Stimulated activated CD4-positive, alpha-beta T cell treated with anti-CD3 and anti-CD28 coated beads, TNF-alpha, amount 100 ng/mL, for 24 hours (primary cell): ENCODE results near the gene PTPRF.

Experiments
- DNase-seq, 3 experiments: peaks; one replicate each; pipeline ENCODE4 v3.0.0-alpha.2; 2020; ENCODE audit warnings: low read depth in 3 of 3

The PTPRF gene

DNA sequence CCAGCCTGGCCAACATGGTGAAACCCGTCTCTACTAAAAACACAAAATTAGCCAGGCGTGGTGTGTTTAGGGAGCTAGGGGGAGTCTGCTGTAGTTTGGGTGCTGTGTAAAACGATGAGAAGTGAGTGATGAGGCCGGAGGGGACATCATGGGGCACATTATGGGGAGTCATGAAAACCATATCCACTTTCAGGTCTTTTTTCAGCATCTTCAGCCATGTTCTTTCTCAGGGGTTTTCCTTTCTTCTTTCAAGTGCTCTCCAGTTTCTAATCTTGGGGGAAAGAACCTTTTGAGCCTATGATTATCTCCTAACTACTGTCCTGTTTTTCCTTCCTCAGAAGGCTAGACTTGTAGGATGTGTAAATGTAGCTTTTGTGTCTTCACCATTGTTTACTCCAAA is 133.7 kb downstream of the PTPRF start:
- no peak for DNase-seq

DNA sequence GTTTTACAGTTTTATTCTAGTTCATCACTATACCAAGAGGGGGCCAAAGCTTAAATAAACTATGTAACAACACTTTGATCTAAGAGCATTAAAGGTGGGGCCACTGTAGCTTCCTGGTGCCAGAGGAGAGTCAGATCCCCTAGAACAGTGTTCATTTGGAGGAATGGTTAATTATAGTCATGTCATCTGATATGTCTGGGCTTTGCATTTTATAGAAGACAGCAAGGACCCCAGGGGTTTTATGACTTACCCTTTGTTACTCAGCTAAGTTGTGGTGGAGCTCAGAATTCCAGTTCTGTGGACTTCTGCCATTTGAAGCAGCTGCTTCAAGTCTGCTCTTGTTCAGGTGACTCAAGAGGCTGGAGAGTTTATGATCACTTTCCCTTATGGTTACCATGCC is 135.9 kb downstream of the PTPRF start:
- DNase-seq, result no peak

GRCh38 chr1:43668956-43669355 is 138.3 kb downstream of the PTPRF start:
- DNase-seq, result no peak

DNA sequence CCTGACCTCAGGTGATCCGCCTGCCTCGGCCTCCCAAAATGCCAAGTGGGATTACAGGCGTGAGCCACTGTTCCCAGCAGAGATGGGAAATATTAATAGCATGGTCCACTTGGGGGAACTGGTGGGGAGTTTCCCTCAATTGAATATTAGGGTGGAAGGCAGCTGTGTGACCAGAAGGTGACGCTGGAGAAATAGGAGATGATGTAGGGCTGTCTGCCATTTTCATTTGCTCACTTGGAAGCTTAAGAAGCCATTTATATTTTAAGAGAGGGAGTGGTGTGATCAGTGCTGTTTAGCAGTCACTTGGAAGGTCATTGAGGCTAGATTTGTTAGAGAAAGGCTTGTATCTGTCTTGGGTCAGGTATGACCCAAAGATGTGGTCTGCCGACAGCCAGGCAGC is 139.2 kb downstream of the PTPRF start:
- no peak for DNase-seq

DNA sequence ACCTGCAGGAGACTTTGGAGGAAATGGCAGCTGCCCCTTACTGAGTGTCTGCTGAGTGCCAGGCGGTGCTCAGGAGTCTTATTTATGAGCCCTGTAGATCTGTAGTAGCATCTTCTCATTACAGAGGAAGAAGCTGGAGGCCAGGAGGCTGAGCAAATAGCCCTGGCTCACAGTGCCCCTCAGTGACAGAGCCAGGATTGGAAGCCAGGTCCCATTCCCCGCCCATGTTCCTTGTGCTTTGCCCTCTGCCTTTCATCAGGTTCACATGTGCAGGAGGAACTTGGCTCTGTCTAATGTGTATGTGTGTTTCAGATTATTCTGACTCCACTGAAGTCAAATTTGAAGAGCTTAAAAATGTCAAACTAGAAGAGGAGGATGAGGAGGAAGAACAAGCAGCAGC is 140.5 kb downstream of the PTPRF start:
- no peak for DNase-seq

GRCh38 chr1:43671626-43672330 is 141.1 kb downstream of the PTPRF start:
- DNase-seq, result no peak

DNA sequence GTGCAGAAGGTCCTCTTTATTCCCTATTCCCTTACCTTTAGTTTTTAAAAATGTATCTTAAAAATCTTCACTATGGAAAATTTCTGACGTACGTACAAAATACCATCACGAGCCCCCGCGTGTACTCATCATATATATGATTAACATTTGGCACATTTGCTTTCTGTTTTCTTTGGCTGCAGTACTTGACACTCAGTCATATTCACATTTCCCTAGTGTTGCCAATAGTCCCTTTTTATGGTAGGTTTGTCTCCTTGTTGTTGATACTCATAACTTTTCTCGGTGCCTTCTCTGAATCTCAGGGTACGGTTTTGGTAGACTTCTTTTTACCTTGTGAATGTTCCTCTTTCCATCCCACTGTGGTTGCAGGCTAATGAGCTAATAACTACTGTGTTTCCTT is 142.6 kb downstream of the PTPRF start:
- DNase-seq, result no peak
